Heart left ventricle (tissue), 13 donors: ENCODE results near the gene TMEM266.

Experiments used
- CTCF ChIP-seq, 12 donors: fragments of 200-600 bp; sonication (generic) in 4 of 12; IDR thresholded peaks; one replicate each; pipeline versions ENCODE4 v1.5.0 to v1.8.0; 2018 to 2022; ENCODE audit warnings: antibody characterized with exemption in 12 of 12, mild to moderate bottlenecking in 5 of 12
- POLR2A ChIP-seq, 2 donors: fragments of 450-650 bp; IDR thresholded peaks; one replicate each; pipeline ENCODE4 v1.6.1; 2017; ENCODE audit warnings: antibody characterized with exemption in 2 of 2, mild to moderate bottlenecking in 2 of 2, moderate library complexity in 2 of 2
- donor health status: ischemic (EF 13 %, LVEDD 7.1; RV severe dilation, severe dysfunction).
- donor health status: DM: no; HTN: yes; CAD: no.
- donor health status: DM: no; HTN: no; CAD: no.
- donor health status: ischemic (EF 25% LVEDD 6.9; RV normal size, moderate dysfunction).
- donor health status: ischemic (EF 25% LVEDD 5.7; RV mildly dilated, moderate dysfunction).
- donor health status: ischemic (EF 35%, LVEDD 5.7; RV mildly dilated, moderate dysfunction).
- donor health status: nonischemic (EF 11% LVEDD 7.7; RV severe dilation, severe dysfunction).
- donor health status: DM: yes; HTN: yes; CAD: no.
- donor health status: PGD.
- donor health status: ischemic (EF 29% LVEDD 5.4; RV normal size, mild dysfunction).
- donor health status: nonischemic (EF 23%, LVEDD 6.1; RV moderate dilation, normal function).

- TF ChIP-seq CTCF (IDR thresholded peaks at IDR 0.05) (no peak), POLR2A (IDR thresholded peaks at IDR 0.05) (no peak)
Observed at GRCh38 chr15:76155731-76156130, 95.9 kb downstream of the TMEM266 start.
